Osteocyte (in vitro differentiated cells): Measurements from ENCODE around the gene GPR15LG. TPM values are rescaled to one million over a fixed set of nuclear protein-coding genes. Genes with fewer than 3 reads are reported as not detected.
"Not testable (repeated sequence)": the region's sequence is repeated elsewhere in the genome, so short reads cannot be mapped to it uniquely, and the experiment has no call there.

Source experiments
- DNase-seq: peaks from one replicate; pipeline ENCODE4 v3.0.0; 2021; ENCODE audit warnings: mixed read lengths; ENCODE audit not compliant: unreplicated experiment; ENCODE audit errors: extremely low spot score
- H3K27ac Mint-ChIP-seq: one replicate; pipeline ENCODE4 v1.8.0; 2021; ENCODE audit warnings: mild to moderate bottlenecking, mixed read lengths; ENCODE audit not compliant: unreplicated experiment
- H3K27me3 Mint-ChIP-seq: one replicate; pipeline ENCODE4 v1.8.0; 2021; ENCODE audit warnings: mixed read lengths; ENCODE audit not compliant: unreplicated experiment
- H3K36me3 Mint-ChIP-seq: one replicate; pipeline ENCODE4 v1.8.0; 2021; ENCODE audit warnings: mixed read lengths; ENCODE audit not compliant: unreplicated experiment
- H3K4me1 Mint-ChIP-seq: one replicate; pipeline ENCODE4 v1.8.0; 2021; ENCODE audit warnings: mixed read lengths; ENCODE audit not compliant: unreplicated experiment
- H3K4me3 Mint-ChIP-seq: one replicate; pipeline ENCODE4 v1.8.0; 2021; ENCODE audit warnings: mild to moderate bottlenecking, moderate library complexity, mixed read lengths; ENCODE audit not compliant: unreplicated experiment
- H3K9me3 Mint-ChIP-seq: one replicate; pipeline ENCODE4 v1.8.0; 2021; ENCODE audit warnings: mixed read lengths; ENCODE audit not compliant: unreplicated experiment
- total RNA-seq: library from RNA; stranded (reverse); gene quantifications from 2 replicates; pipeline ENCODE4 v1.2.1, GENCODE V29; 2021
- TF ChIP-seq, protein P1 (sequence below): fragments of 200-600 bp; sonication (generic); IDR thresholded peaks from 2 replicates; pipeline ENCODE4 v1.5.0; 2021; ENCODE audit warnings: antibody characterized with exemption, mild to moderate bottlenecking, moderate library complexity

GPR15LG gene
- total RNA-seq, 1 donor from 2014 or later: not detected

DNA sequence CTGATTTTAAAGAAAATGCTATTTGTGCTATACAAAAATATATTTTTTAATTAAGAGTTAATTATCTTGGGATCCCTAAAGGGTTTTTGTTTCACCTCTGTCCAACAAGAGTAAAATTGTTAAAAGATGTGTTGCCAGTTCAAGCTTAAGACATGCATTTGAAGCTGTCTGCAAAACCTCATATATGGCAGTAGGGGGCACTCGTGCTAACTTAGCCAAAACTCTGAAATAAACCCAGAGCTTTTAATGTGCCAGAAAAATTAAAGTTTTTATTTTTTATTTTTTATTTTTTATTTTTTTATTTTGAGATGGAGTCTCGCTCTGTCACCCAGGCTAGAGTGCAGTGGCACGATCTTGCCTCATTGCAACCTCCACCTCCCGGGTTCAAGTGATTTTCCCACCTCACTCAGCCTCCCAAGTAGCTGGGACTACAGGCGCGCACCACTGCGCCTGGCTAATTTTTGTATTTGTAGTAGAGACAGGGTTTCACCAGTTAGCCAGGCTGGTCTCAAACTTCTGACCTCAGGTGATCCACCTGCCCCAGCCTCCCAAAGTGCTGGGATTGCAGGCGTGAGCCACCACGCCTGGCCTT lies 25.5 kb upstream of the GPR15LG start:
- not testable (repeated sequence) for H3K4me3 Mint-ChIP-seq, DNase-seq, H3K27me3 Mint-ChIP-seq, H3K4me1 Mint-ChIP-seq, H3K9me3 Mint-ChIP-seq, H3K27ac Mint-ChIP-seq
- H3K36me3 Mint-ChIP-seq: peaks cover 59% of the 10 kb centered on the region
- TF ChIP-seq, protein P1, sequence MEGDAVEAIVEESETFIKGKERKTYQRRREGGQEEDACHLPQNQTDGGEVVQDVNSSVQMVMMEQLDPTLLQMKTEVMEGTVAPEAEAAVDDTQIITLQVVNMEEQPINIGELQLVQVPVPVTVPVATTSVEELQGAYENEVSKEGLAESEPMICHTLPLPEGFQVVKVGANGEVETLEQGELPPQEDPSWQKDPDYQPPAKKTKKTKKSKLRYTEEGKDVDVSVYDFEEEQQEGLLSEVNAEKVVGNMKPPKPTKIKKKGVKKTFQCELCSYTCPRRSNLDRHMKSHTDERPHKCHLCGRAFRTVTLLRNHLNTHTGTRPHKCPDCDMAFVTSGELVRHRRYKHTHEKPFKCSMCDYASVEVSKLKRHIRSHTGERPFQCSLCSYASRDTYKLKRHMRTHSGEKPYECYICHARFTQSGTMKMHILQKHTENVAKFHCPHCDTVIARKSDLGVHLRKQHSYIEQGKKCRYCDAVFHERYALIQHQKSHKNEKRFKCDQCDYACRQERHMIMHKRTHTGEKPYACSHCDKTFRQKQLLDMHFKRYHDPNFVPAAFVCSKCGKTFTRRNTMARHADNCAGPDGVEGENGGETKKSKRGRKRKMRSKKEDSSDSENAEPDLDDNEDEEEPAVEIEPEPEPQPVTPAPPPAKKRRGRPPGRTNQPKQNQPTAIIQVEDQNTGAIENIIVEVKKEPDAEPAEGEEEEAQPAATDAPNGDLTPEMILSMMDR: peak; percentile 71

DNA sequence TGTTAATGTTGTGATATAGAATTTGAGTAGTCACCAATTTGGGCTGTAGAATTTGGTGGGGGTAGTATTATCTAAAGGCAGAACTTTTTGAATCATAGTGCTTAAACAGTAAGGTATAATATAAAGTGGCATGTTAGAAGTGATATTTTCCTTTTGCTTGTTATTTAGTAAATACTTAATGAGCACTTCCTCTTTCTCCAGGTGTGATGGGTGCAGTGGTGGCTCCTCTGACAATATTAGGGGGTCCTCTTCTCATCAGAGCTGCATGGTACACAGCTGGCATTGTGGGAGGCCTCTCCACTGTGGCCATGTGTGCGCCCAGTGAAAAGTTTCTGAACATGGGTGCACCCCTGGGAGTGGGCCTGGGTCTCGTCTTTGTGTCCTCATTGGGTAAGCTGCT lies 23.7 kb upstream of the GPR15LG start:
- Mint-ChIP-seq H3K4me1 (no peaks in the 10 kb centered on the region), H3K27ac (no peak overlapping the region), H3K9me3 (no peaks in the 10 kb centered on the region), H3K27me3 (no peaks in the 10 kb centered on the region), H3K36me3 (peaks cover 60% of the 10 kb centered on the region), H3K4me3 (no peak overlapping the region)
- TF ChIP-seq, protein P1: no peak
- no peak for DNase-seq

DNA sequence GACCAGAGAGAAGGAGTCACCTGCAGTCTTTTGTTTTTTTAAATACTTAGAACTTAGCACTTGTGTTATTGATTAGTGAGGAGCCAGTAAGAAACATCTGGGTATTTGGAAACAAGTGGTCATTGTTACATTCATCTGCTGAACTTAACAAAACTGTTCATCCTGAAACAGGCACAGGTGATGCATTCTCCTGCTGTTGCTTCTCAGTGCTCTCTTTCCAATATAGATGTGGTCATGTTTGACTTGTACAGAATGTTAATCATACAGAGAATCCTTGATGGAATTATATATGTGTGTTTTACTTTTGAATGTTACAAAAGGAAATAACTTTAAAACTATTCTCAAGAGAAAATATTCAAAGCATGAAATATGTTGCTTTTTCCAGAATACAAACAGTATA lies 20.8 kb upstream of the GPR15LG start:
- no peaks in the 10 kb centered on the region for H3K4me1 Mint-ChIP-seq
- TF ChIP-seq, protein P1: no peak
- H3K4me3 Mint-ChIP-seq: no peak overlapping the region
- no peaks in the 10 kb centered on the region for H3K9me3 Mint-ChIP-seq
- H3K27ac Mint-ChIP-seq: no peak overlapping the region
- no peak for DNase-seq
- H3K27me3 Mint-ChIP-seq: no peaks in the 10 kb centered on the region
- H3K36me3 Mint-ChIP-seq: peaks cover 44% of the 10 kb centered on the region

DNA sequence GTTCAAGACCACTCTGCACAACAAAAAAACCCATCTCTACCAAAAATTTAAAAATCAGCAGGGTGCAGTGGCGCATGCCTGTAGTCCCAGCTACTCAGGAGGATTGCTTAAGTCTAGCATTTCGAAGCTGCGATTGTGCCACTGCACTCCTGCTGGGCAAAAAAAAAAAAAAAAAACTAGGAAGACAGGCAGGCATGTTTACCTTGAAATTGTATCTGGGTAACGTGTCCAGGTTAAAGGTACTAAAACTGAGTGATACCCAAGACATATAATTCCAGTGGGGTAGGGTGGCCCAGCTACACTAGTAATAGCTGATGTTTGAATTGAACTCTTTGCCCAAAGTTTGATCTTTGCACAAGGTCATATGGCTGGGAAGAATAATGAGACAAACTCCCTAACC lies 18.1 kb upstream of the GPR15LG start:
- TF ChIP-seq, protein P1: no peak
- Mint-ChIP-seq H3K27ac (no peak overlapping the region), H3K27me3 (peaks cover 8% of the 10 kb centered on the region), H3K4me1 (no peaks in the 10 kb centered on the region), H3K9me3 (no peaks in the 10 kb centered on the region), H3K4me3 (no peak overlapping the region), H3K36me3 (peaks cover 29% of the 10 kb centered on the region)
- no peak for DNase-seq

DNA sequence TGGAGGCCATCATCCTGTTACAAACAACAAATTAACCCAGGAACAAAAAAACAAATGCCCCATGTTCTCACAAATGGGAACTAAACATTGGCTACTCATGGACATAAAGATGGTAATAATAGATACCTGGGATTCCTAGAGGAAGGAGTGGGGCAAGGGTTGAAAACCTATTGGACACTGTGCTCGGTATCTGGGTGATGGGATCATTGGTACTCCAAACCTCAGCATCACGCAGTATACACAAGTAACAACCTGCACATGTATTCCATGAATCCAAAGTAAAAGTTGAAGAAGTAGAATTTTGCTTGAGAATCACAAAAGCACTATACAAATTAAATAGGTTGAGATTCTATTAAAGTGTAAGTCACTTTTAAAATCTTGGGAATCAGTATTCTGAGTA lies 17.6 kb upstream of the GPR15LG start:
- Mint-ChIP-seq H3K4me3 (no peak overlapping the region), H3K27me3 (peaks cover 9% of the 10 kb centered on the region), H3K4me1 (no peaks in the 10 kb centered on the region), H3K27ac (no peak overlapping the region), H3K9me3 (no peaks in the 10 kb centered on the region), H3K36me3 (peaks cover 29% of the 10 kb centered on the region)
- TF ChIP-seq, protein P1: no peak
- DNase-seq: no peak
